Gastroesophageal sphincter (tissue), 4 donors: ENCODE measurements around the gene CD48. TPM values are rescaled to one million over a fixed set of nuclear protein-coding genes. Genes with fewer than 3 reads are reported as not detected.
"Not testable (repeated sequence)": the region's sequence is repeated elsewhere in the genome, so short reads cannot be mapped to it uniquely, and the experiment has no call there.

Experiments used
- ATAC-seq: fragments of 150-250 bp; one replicate; pipeline ENCODE4 v1.9.1; 2016; ENCODE audit warnings: mild to moderate bottlenecking, moderate library complexity
- H3K27ac ChIP-seq, 4 donors: fragments of 200-600 bp; sonication (generic) in 3 of 4; 1 replicate in 3 of 4; 2 replicates in 1 of 4; pipeline ENCODE4 v1.5.1; 2016 to 2019
- H3K27me3 ChIP-seq: fragments of 200-600 bp; sonication (generic); one replicate; pipeline ENCODE4 v1.5.1; 2019
- H3K36me3 ChIP-seq, 2 donors: fragments of 200-600 bp; sonication (generic); one replicate each; pipeline ENCODE4 v1.5.1; 2019; ENCODE audit warnings: control low read depth in 1 of 2
- H3K4me1 ChIP-seq, 3 donors: fragments of 200-600 bp; sonication (generic); 1 replicate in 2 of 3; 2 replicates in 1 of 3; pipeline ENCODE4 v1.5.1; 2016 to 2019; ENCODE audit warnings: control low read depth in 2 of 3
- H3K4me3 ChIP-seq, 2 donors: fragments of 200-600 bp; sonication (generic); one replicate each; pipeline ENCODE4 v1.5.1; 2019; ENCODE audit warnings: mild to moderate bottlenecking in 1 of 2, moderate library complexity in 1 of 2
- H3K9me3 ChIP-seq, 3 donors: fragments of 200-600 bp; sonication (generic); one replicate each; pipeline ENCODE4 v1.5.1; 2017 to 2019; ENCODE audit warnings: control low read depth in 2 of 3
- EP300 ChIP-seq: sonication (generic); formaldehyde crosslinking; IDR thresholded peaks from one replicate; pipeline ENCODE4 v1.6.1; 2017; ENCODE audit warnings: antibody characterized with exemption, mild to moderate bottlenecking
- POLR2A ChIP-seq, 2 donors: fragments of 450-650 bp; IDR thresholded peaks; one replicate each; pipeline ENCODE4 v1.6.1; 2017; ENCODE audit warnings: antibody characterized with exemption in 2 of 2, mild to moderate bottlenecking in 2 of 2, moderate library complexity in 1 of 2
- POLR2AphosphoS5 ChIP-seq: sonication (generic); formaldehyde crosslinking; IDR thresholded peaks from one replicate; pipeline ENCODE4 v1.6.1; 2017; ENCODE audit warnings: antibody characterized with exemption
- WGBS, 2 donors: methylation state at CpG; one replicate each; pipeline ENCODE4 v1.1.5; 2018; ENCODE audit warnings: low coverage in 1 of 2; 5-methylcytosine and 5-hydroxymethylcytosine counted together
- total RNA-seq, 4 donors: library from RNA; depleted of rRNA; stranded (reverse); fragments of >200 nt; gene quantifications; one replicate each; pipeline ENCODE4 v1.1.0, GENCODE V29; 2016
- TF ChIP-seq, protein P1 (sequence below), 4 experiments: fragments of 200-600 bp in 2 of 4; fragments of 450-650 bp in 2 of 4; sonication (generic) in 1 of 4; IDR thresholded peaks; one replicate each; pipeline ENCODE4 v1.5.1; 2017 to 2019; ENCODE audit warnings: antibody characterized with exemption in 4 of 4, mild to moderate bottlenecking in 2 of 4, moderate library complexity in 2 of 4

The CD48 gene
- total RNA-seq, 4 donors from 2014 or later, result 2.2 to 8.5 (median 4.5) TPM; not detected in 1

DNA sequence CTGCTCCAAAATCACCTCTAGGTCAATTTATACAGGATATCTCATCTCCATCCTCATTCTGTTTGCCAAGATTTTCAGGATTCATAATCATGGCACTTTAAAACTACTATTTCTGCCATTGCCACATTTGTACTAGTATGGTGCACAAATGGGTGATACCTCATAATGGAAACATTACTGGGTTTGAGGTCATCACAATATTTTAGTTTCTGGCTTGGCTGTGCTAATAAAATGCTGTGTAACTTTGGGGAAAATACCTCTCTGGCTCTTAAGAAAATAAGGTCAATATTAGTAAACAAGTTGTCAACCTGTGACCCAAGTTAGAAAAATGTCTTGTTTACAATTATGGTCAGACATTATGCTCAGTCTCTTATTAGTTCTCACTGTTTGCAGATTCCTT lies 22.7 kb upstream of the CD48 start:
- H3K27me3 ChIP-seq, result no peaks in the 10 kb centered on the region
- H3K27ac ChIP-seq, result no peak overlapping the region
- peaks cover 0 to 10% (median 0%) of the 10 kb centered on the region in 3 donors for H3K9me3 ChIP-seq
- ATAC-seq, result no peak
- no peaks in the 10 kb centered on the region for H3K4me1 ChIP-seq
- H3K36me3 ChIP-seq, result no peaks in the 10 kb centered on the region
- H3K4me3 ChIP-seq, result no peak overlapping the region
- TF ChIP-seq EP300 (no peak), POLR2AphosphoS5 (no peak), POLR2A (IDR thresholded peaks at IDR 0.05) (no peak)
- TF ChIP-seq, protein P1, sequence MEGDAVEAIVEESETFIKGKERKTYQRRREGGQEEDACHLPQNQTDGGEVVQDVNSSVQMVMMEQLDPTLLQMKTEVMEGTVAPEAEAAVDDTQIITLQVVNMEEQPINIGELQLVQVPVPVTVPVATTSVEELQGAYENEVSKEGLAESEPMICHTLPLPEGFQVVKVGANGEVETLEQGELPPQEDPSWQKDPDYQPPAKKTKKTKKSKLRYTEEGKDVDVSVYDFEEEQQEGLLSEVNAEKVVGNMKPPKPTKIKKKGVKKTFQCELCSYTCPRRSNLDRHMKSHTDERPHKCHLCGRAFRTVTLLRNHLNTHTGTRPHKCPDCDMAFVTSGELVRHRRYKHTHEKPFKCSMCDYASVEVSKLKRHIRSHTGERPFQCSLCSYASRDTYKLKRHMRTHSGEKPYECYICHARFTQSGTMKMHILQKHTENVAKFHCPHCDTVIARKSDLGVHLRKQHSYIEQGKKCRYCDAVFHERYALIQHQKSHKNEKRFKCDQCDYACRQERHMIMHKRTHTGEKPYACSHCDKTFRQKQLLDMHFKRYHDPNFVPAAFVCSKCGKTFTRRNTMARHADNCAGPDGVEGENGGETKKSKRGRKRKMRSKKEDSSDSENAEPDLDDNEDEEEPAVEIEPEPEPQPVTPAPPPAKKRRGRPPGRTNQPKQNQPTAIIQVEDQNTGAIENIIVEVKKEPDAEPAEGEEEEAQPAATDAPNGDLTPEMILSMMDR (IDR thresholded peaks at IDR 0.05), result no peak

- H3K4me1 ChIP-seq, result no peaks in the 10 kb centered on the region
- ATAC-seq, result no peak
- no peak overlapping the region for H3K4me3 ChIP-seq
- no peaks in the 10 kb centered on the region for H3K36me3 ChIP-seq
- TF ChIP-seq EP300 (no peak), POLR2AphosphoS5 (no peak), POLR2A (IDR thresholded peaks at IDR 0.05) (no peak)
- TF ChIP-seq, protein P1 (IDR thresholded peaks at IDR 0.05), result no peak
- H3K27ac ChIP-seq, result no peak overlapping the region
- peaks cover 0 to 10% (median 0%) of the 10 kb centered on the region in 3 donors for H3K9me3 ChIP-seq
- H3K27me3 ChIP-seq, result no peaks in the 10 kb centered on the region
Observed at GRCh38 chr1:160733898-160734297, 22.3 kb upstream of the CD48 start.

DNA sequence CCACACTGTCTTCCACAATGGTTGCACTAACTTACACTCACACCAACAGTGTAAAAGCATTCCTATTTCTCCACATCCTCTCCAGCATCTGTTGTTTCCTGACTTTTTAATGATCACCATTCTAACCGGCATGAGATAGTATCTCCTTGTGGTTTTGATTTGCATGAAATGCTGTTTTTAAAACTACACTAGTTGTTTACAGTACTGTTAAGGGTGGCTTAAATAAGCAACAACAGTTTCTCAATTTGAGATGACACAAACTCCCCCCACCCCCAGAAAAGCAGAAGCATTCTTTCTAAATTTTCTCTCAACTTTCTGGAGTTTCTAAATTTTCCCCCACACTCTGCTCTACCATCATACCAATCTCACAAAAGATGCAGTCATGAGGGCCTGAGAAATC lies 20.4 kb upstream of the CD48 start:
- H3K36me3 ChIP-seq, result no peaks in the 10 kb centered on the region
- peaks cover 0 to 3% (median 0%) of the 10 kb centered on the region in 3 donors for H3K9me3 ChIP-seq
- no peak overlapping the region for H3K27ac ChIP-seq
- peaks cover 0 to 2% (median 0%) of the 10 kb centered on the region in 3 donors for H3K4me1 ChIP-seq
- H3K4me3 ChIP-seq, result no peak overlapping the region
- no peaks in the 10 kb centered on the region for H3K27me3 ChIP-seq
- ATAC-seq, result no peak
- WGBS, 2 donors, result 57 to 100% methylated on average over 1 of the region's 1 CpG
- TF ChIP-seq POLR2A (IDR thresholded peaks at IDR 0.05) (no peak), EP300 (no peak), POLR2AphosphoS5 (no peak)
- TF ChIP-seq, protein P1 (IDR thresholded peaks at IDR 0.05), result no peak

GRCh38 chr1:160731564-160731963 lies 19.9 kb upstream of the CD48 start:
- not testable (repeated sequence) for ATAC-seq, H3K4me3 ChIP-seq, H3K27ac ChIP-seq, H3K4me1 ChIP-seq, H3K9me3 ChIP-seq, H3K27me3 ChIP-seq, H3K36me3 ChIP-seq
- WGBS, 2 donors, result 45% methylated on average over 1 of the region's 2 CpGs; no CpG with 5 or more reads in 1 of the 2 donors

DNA sequence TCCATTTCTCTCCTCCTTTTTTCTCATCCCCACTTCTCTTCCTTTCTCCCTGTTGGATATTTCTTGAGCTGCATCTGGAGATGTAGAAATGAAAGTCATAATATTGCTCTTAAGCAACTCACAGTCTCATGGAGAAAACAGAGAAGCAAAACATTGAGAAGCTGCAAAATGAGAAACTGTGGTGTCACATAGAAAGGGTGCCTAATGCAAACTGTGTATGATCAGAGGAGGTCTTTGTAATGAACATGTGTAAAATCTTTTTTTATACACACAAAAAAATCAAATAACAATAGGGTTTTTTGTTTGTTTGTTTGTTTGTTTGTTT lies 15.7 kb upstream of the CD48 start:
- Histone ChIP-seq H3K4me1 (peaks cover 0 to 5% (median 0%) of the 10 kb centered on the region in 3 donors), H3K27ac (no peak overlapping the region), H3K9me3 (no peaks in the 10 kb centered on the region), H3K4me3 (no peak overlapping the region), H3K27me3 (no peaks in the 10 kb centered on the region), H3K36me3 (no peaks in the 10 kb centered on the region)
- no peak for TF ChIP-seq POLR2AphosphoS5
- no peak for TF ChIP-seq POLR2A (IDR thresholded peaks at IDR 0.05)
- ATAC-seq, result no peak

DNA sequence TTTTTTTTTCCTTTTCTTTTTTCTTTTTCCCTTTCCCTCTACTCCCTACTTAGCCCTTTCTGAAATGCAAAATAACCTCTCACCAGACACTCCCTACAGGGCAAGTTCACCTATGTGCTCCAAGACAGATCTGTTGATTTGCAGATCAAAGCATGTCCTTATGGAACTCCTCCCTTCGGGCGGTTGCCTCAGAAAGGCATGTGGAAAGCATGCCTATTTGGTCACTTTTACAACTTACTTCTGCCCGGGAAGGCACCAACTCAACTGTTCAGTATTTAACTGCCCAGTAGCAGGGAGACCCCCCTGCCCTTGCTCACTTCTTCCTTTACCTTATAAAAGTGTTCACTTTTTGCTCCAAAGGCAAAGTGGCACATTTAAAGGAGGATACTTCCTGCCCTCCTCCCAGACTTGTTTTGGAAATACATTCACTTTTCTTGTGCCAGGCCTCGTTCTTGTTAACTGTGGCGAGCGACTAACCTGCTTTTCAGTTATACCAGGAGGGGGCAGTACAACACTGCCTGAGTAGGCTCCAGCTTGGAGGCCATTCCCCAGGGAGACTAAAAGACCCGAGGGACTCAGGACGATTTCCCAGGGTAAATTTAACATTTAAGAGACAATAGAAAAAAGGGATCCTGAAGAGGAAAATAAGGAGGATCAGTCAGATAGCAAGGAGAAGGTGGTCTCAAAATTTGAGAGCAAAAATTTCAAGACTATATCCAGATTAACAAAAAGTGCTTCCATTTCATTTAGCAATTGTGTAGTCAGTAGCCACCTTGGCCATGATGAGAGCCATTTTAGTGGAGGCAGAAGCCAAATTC lies 15.1 kb upstream of the CD48 start:
- Histone ChIP-seq H3K27me3 (no peaks in the 10 kb centered on the region), H3K4me3 (no peak overlapping the region), H3K36me3 (no peaks in the 10 kb centered on the region), H3K9me3 (no peaks in the 10 kb centered on the region), H3K27ac (no peak overlapping the region), H3K4me1 (peaks cover 0 to 5% (median 0%) of the 10 kb centered on the region in 3 donors)
- ATAC-seq, result no peak
- TF ChIP-seq, protein P1 (IDR thresholded peaks at IDR 0.05), result peak; percentile 17 to 56 (median 38)
- no peak for TF ChIP-seq POLR2AphosphoS5
- TF ChIP-seq POLR2A (IDR thresholded peaks at IDR 0.05), result no peak
- no peak for TF ChIP-seq EP300
- WGBS, 2 donors, result 16 to 17% methylated on average over 5 to 6 of the region's 8 CpGs
